Body of pancreas (tissue), 4 donors: Measurements from ENCODE around the gene SLCO3A1.

Experiments used
- POLR2A ChIP-seq, 3 donors: fragments of 450-650 bp; IDR thresholded peaks; one replicate each; pipeline ENCODE4 v1.6.1; 2016; ENCODE audit warnings: antibody characterized with exemption in 3 of 3, mild to moderate bottlenecking in 2 of 3
- TF ChIP-seq, protein P1 (sequence below), 7 experiments: fragments of 450-650 bp in 4 of 7; fragments of 200-600 bp in 3 of 7; sonication (generic) in 3 of 7; IDR thresholded peaks; one replicate each; pipeline ENCODE4 v1.5.1; 2016 to 2019; ENCODE audit warnings: antibody characterized with exemption in 7 of 7

DNA sequence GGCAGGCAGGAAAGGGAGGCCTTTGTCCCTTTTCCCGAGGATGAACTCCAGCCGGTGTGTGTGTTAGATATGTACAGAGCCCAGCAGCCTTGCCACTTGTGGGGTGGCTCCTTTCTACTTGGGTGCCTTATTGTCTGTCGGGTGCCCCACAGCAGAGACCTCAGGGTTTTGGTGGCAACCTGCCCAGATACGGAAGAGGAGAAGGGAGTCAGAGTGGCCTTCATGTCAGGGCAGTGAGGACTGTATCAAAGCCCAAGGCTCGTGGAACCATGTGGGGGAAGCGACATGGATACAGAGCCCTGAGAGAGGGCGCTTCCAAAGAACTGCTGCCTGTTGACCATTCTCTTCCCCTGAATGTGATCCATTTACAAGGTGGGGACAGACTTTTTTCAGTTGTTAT, 166.2 kb downstream of the SLCO3A1 start:
- TF ChIP-seq POLR2A (IDR thresholded peaks at IDR 0.05): no peak
- TF ChIP-seq, protein P1, sequence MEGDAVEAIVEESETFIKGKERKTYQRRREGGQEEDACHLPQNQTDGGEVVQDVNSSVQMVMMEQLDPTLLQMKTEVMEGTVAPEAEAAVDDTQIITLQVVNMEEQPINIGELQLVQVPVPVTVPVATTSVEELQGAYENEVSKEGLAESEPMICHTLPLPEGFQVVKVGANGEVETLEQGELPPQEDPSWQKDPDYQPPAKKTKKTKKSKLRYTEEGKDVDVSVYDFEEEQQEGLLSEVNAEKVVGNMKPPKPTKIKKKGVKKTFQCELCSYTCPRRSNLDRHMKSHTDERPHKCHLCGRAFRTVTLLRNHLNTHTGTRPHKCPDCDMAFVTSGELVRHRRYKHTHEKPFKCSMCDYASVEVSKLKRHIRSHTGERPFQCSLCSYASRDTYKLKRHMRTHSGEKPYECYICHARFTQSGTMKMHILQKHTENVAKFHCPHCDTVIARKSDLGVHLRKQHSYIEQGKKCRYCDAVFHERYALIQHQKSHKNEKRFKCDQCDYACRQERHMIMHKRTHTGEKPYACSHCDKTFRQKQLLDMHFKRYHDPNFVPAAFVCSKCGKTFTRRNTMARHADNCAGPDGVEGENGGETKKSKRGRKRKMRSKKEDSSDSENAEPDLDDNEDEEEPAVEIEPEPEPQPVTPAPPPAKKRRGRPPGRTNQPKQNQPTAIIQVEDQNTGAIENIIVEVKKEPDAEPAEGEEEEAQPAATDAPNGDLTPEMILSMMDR (IDR thresholded peaks at IDR 0.05): no peak
